GM18507 (cell line): ENCODE measurements around the gene TES.
A peak's percentile ranks its signal among the peaks of the same experiment; 100 is the strongest.

Experiments used
- DNase-seq: peaks from one replicate; pipeline ENCODE4 v3.0.0; 2011; ENCODE audit warnings: low read depth; ENCODE audit not compliant: insufficient read length; ENCODE audit errors: extremely low spot score
- FAIRE-seq: peaks from 2 replicates; lab custom pipeline; 2011; peaks lifted over from hg19 to GRCh38; lab: Jason Lieb, UNC

Gene TES

DNA sequence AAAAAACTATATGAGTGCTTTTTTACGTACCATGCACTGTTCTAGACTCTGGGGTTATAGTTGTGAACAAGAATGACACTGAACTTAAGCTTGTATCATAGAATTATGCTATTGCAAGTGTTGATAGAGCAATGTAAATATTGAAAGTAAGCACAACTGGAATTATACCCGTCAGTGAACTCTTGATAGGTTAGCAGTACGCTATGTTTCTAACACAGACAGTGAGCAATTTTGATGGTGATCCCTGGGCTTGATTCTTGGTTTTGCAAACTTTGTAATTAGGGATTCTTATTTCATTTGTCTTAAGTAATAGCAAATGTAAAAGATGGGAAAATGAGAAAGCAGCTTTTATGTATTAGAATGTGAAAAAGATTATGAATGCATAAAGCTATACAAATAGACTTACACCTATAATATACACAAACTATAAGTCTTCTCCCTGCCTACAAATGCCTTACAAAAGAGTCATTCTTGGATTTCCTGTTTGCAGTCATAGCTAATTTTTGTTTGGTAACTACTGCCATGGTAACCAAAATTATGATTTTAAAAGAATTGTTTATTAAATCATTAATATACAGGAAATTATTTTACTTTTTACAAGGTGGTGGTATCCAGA is 6.7 kb downstream of the TES start:
- no peak for FAIRE-seq

DNA sequence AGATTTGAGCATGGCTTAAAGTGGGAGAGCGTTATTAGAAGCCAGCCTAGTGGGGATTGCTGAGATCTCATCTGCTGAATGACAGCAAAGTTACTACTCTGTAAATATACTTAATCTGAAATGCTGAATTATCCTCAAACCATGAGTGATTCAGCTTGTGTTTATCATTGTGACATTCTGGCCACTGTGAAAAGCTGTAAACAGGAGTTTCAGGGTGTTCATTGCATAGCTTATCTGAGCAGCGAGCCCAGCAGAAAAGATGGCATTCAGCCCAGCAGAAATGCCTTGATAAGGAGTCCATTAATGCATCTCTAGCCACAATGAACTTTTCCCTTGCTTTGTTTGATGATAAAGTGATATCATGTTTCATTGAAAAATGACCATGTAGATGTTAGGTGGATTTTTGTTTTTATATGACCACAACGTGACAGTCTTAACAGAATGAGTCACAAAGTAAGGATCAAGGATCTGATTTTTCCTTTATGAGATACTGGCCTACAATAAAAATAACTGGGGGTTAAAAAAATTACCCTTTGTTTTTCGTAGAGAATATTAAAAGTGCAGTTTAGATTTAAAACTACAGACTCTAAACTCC is 7.8 kb downstream of the TES start:
- FAIRE-seq (no peak), DNase-seq (no peak)

More for the DNA sequence above, 6.7 kb downstream of the TES start:
- DNase-seq, result no peak

DNA sequence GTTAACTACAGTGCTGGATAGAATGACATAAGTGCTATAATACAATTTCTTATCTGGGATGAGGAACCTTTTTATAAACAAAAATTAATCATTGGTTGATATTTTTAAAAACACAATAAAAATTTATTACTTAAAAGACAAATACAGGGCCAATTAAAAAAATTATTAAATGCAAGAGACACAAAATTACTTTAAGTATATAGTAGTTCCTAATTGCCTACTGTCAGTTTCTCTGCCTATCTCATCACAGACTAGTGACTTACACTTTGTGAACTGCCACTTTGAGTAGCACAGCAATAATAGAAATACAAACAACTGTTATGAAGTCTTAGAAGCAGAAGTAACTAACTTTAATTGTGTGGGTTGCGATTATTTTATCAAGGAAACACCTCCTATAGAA is 8.4 kb downstream of the TES start:
- no peak for FAIRE-seq

DNA sequence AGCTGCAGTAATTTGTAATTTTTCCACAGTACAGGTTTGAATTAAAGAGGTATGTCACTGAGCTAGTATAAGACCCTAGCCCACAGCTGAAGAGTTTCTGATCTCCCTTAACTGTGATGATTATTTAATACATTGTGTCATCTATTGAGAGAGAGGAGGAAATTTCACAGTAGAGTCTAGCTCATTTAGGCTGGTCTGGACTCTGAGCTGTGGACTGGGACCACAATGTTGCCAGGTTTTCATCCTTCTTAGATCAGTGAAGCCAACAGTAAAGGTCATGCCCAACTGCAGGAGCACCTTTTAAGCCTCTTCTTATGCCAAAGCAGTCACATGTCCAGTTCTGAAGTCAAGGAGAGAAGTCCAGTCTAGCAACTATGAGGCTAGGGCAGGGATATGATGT is 8.9 kb downstream of the TES start:
- FAIRE-seq, result no peak
- DNase-seq, result no peak

More for the DNA sequence above, 8.4 kb downstream of the TES start:
- DNase-seq, result no peak

DNA sequence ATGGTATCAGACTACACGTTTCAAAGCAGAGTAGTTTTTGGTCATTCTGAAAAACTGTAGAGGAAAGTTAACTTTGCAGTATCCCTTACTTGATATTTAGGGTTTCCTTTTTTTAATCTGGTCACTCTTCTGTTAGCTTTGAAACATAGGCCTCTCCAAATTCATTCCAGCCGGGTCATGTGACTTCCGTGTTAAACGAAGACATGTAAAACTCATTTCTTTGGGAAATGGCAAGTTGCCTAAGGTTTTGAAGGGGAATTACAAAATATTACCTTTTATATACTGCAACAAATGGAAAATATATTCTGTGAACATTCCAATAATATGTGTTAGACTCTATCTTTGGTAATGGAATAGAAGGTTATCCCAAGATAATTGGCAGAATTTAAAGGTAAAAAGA is 9.5 kb downstream of the TES start:
- no peak for FAIRE-seq
- no peak for DNase-seq

DNA sequence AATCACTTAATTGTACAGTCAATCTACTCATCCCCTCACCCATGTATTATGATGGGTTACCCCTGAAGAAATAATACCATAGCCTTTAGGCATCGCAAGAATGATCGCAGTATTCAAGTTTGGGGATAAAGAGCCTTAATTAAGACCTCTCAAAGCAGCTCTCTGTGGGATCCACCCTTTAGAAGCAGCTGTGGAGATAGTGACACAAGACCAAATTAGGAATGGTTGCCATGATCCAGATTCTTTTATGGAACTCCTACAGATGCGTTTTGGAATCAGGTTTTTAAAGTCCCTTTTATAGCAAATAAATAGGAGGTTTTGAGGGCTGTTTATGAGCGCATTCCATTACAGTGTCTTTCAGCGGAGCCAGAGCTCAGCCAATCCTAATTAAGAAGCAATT is 12.2 kb downstream of the TES start:
- FAIRE-seq, result no peak
- no peak for DNase-seq

DNA sequence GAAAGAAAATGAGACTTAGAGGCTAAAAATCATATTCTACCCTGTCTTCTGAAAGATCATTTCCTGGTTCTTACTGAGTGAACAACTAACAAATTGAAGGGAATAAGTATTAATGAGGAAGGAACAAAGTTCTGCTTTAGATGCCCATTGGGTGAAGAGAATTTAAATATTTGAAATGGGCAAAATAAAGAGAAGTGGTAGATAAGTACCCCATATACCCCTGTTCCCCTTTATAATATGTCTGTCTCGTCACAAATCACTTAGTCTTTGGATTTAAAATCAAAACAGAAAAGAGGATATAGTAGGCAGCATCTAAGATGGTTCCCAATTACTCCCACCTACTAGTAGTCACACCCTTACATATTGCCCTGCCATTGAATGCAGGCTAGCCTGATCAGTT is 13.2 kb downstream of the TES start:
- DNase-seq (no peak), FAIRE-seq (no peak)

DNA sequence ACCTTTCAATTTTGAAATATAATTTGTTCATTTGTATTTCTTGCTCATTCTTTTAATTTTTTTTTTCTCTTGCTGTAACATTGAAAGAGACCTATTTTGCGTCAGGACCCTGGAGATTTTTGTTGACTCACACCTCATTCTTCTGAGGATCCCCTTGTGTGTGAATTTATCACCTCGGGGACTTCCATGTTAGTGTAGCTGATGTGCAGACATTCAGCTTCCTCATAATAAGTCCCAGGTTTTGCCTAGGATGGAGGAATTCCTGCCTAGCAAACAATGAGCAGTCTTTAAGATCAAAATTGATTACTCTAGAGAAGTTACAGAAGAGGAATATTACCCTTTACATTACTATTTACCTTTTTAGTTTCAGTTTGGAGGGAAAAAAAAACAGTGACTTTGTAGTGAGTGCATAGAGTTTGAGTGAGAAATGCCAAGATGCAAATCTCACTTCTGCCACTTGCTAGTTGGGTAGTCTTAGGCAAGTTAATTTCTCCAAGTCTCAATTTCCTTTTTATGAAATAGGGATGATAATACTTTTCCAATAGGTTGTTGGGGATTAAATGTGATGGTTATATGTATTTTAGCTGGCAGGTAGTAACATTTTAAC is 14.3 kb downstream of the TES start:
- FAIRE-seq (peak; percentile 26), DNase-seq (no peak)

DNA sequence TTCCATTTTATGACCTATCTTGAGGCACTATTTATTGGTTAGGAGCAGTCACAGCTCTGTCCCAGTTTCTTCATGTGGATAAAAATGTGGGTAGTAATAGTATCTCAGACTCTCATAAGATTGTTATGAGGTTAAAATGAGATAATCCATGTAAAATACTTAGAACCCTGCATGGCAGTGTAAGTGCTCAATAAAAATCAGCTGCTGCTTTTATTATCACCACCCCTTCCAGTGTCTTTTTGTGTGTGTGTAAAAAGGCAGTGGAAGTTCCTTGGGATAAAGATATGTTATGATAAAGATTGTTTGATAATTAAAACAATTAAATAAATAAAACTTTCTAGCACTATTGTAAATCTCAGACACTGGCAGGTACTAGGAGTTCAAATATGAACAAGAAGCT is 15.5 kb downstream of the TES start:
- FAIRE-seq (no peak), DNase-seq (no peak)

DNA sequence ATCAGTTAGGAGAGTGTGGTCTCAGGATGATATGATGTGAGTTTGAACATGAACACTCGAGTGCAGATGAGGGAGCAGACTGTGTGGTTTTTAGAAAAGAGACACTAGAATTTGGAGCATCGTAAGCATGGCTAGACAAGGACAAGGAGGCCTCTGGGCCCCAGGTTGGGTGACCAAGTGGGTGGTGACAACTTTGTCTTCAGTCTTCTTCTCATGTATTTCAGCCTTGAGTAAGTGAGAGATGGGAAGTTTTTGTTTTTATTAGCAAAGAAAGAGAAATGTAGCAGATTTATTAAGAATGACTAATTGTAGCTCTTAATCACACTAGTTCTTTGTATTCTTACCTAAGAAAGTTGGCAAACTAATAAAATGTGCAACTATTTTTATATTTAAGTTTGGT is 16.3 kb downstream of the TES start:
- no peak for DNase-seq
- FAIRE-seq, result no peak

DNA sequence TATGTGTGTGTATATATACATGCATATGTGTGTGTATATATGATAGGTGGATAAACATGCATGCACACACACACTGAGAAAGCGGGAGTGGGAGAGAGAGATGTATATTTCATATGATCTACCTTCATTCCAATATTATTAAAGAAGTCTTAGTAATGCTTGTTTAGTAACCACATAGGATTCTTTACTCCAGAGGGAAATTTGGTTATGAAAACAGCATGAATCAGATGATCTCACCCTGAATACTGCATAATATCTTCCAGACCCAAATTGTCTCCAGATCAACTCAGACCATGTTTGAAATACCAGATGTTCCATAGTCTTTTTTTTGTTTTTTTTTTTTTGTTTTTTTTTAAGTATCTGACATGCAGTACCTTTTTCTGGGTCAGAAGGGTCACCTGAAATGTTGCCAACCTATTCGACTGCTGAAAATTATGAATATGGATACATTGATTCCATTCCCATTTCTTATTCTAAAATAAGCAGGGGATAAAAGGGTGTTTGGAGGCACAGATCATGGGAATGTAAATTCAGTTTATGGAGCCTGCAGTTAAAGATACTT is 17.4 kb downstream of the TES start:
- FAIRE-seq (no peak), DNase-seq (no peak)

DNA sequence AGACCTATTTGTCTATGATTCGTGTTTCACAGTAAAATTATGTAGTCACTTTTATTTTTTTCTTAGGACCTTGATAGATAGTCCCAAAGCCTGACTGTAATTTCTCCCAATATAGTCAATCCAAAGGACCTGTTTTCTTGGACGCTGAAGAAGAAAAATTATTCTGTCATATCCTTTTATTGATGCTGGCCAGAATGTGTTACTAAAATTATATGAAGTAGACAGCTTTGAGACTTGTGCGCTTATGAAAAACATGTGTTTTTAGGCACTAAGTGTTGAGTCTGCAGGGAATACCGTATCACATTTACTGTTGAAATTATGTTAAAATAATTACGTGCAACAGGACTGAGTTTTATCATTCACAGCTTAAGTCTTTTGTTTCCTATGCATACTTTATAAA is 17.9 kb downstream of the TES start:
- FAIRE-seq, result no peak
- no peak for DNase-seq

DNA sequence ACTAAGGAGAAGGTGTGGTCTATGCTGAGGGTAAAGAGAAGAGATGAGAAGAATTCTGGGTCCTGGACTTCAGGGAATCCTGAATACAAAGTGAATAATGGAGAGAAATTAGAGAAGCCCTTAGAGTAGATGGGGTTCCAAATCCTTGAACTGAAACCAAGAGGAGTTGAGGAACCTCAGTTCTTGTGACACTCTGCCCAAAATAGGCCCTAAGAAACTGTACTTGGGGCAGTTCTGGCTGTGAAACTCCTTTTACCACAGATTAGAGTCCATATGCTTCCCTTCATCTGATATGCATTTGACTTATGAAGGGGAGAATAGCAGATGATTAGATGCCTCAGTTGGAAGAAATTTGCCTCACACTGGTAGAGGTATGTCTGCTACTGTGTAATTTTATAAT is 19.0 kb downstream of the TES start:
- no peak for DNase-seq
- FAIRE-seq, result peak; percentile 65

DNA sequence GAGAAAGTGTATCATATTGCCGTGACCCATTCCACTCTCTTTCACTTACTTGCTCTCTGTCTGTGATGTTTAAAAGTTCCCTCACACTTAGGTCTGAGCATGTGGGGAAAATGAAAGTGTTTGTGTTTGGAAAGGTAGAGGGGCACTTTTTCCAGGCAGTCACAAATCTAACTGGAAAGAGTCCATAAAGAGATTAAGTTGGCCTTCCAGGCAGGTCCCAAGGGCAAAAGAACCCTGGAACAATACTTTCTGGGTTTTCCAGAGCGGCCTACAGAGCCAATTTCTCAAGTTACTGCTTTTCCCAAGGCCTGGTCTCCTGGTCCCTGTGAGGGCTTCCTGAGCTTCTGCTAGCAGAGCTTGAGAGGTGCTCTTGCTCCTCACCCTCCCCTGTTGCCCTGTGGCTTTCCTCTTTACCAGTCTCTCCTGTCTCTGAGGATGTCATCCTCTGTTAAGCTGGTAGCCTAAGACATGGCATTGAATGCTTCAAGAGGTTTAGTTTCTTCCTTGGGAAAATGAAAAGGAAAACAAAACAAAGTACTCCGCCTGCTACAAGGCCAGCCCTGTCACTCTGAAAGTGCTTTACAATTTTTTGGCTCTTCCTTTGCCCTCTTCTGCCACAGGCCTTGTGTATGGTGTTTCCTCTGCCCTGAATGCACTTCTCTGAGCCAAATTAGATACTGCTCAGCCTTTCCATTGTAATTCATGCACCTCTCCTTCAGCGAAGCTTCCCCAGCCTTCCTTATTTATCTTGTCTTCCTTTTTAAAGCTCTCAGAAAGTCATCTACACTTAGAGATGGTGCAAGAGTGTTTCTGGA is 20.1 kb downstream of the TES start:
- DNase-seq, result no peak
- no peak for FAIRE-seq

DNA sequence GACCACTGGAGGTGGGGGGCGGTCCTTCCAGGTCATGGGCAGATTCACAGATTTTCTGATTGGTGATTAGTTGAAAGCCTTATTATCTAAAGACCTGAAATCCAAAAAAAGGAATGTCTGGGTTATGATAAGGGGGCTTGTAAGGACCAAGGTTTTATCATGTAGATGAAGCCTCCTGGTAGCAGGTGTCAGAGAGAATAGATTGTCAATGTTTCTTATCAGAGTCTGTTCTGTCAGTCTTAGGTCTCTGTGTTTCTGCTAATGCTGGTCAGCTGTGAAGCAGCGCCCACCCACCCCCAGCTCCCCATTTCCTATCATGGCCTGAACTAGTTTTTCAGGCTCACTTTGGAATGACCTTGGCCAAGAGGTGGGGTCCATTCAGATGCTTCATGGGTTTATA is 21.2 kb downstream of the TES start:
- FAIRE-seq (no peak), DNase-seq (no peak)

DNA sequence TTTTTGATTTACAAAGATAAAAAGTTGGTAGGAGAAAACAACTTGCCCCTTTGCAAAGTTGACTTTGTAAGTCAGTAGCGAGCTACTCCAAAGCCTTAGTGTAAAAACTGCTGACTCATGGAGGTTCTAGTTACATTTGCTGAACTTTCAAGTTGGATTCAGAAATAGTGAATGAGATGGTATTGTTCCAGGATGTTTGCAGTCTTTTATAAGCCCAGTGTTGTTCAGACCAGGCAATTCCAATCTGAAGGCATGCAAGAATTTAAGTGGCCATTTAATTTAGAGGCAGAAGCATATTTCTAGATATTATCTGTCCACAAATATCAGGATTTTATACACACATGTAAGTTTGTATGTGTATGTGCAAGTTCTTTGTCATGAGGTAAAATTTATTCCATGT is 21.6 kb downstream of the TES start:
- DNase-seq (no peak), FAIRE-seq (no peak)

DNA sequence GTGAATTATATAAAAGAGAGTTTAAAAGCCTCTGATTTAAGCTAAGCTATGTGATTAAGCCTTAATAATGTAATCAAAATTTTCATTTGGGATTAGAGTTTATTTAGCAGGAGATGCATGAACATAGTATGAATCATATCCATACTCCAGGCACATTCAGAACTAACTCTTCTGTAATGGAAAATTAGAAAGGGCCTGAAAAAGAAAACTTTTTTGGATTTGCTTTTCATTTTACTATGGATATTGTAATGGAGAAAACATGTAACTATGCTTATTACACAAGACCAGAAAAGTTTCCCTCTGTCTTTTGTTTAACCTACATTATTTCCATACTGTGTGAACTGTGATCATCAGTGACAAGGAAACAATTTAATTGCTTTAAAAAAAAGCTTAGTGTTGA is 22.0 kb downstream of the TES start:
- no peak for DNase-seq
- FAIRE-seq, result no peak

DNA sequence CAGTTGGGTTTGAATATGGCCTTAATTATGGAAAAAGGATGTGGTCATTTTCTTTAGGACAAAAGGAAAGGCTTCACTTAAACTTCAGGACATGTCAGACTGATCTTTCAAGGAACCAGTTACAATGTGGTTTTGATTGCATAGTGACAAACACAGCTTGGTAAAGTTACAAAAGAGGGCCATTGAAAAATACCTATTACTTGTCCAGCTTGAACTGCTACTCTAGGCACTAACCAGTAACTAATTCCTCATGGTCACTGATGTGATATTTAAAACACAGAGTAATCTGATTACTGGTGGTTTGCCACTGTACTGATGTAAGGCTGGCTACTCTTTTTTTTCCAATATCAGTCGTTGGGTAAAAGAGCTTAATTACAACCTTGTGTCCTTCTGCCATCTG is 22.6 kb downstream of the TES start:
- no peak for FAIRE-seq
- no peak for DNase-seq

DNA sequence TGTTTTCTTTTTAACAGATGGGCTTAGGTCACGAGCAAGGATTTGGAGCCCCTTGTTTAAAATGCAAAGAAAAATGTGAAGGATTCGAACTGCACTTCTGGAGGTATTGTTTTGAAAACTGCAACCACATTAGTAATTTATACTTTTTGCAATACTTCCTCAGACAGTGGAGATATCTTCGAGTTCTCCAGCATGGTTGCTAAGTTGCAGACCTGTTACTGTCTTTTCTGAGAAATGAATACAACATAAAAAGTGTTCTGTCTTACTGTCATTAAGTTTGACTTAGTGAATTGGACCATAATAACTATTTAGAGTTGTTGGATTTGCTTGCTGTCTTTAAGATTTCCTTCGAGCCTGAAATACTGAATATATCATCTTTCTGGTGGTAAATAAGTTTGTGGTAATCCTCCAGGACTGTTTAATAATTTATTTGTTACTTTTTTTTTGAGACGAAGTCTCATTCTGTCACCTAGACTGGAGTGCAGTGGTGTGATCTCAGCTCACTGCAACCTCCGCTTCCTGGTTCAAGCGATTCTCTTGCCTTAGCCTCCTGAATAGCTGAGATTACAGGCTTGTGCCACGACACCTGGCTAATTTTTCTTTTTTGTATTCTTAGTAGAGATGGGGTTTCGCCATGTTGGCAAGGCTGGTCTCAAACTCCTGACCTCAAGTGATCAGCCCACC is 24.3 kb downstream of the TES start:
- FAIRE-seq (no peak), DNase-seq (no peak)

DNA sequence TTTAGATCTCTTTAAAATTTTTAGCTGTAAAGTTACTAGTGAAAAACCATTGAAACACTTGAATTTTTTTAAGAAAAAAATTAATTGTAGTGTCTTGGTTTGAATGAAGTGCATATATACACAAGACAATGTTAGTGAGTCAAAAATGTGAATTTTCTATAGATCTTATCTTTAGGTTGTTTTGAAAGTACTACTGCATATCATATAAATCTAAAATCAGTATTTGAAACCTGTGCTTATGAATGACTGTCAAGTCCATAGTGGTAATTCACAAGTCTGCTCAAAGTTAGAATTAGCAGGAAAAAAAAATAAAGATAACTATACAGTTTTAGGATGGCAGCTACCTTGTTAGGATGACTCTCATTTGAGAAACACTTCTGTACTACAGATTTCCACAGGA is 25.0 kb downstream of the TES start:
- no peak for FAIRE-seq
- DNase-seq, result no peak
